ENCODE results near the gene OR5M10.
"Not testable (repeated sequence)": the region's sequence is repeated elsewhere in the genome, so short reads cannot be mapped to it uniquely, and the experiment has no call there.

Gene OR5M10

DNA sequence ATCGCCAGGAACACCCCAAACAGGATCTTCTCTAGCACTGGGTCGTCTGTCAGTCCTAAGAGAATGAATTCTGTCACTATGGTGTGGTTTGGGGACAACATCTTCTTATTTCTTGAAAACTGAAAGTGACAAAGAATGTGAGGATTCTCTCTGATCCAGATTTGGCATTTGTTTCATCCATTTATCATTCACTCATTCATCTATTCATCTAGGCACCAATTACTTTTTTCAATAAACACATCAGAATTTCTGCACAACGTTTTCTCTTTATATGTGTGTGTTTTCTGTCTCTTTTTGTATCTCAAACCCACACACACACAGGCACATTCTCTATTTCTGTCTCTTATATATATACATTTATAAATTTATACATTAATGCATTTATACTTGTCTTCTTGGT lies at the start of gene OR5M10:
Gene OR5M10 (minus strand): TSS at position 101 of the 400 bp plus-strand sequence. CDS start 0 bp downstream, at position 101.
- no peaks in the 10 kb centered on the region for H3K4me1 Mint-ChIP-seq (ENCODE audit: low read depth)
- no peak within 1 kb of the TSS for H3K4me3 Mint-ChIP-seq
- no peaks in the 10 kb centered on the region for H3K36me3 Mint-ChIP-seq (ENCODE audit: low read depth)
- H3K27ac Mint-ChIP-seq = no peak within 1 kb of the TSS
- peaks cover 7% of the 10 kb centered on the region for H3K9me3 Mint-ChIP-seq
- H3K27me3 Mint-ChIP-seq = no peaks in the 10 kb centered on the region

DNA sequence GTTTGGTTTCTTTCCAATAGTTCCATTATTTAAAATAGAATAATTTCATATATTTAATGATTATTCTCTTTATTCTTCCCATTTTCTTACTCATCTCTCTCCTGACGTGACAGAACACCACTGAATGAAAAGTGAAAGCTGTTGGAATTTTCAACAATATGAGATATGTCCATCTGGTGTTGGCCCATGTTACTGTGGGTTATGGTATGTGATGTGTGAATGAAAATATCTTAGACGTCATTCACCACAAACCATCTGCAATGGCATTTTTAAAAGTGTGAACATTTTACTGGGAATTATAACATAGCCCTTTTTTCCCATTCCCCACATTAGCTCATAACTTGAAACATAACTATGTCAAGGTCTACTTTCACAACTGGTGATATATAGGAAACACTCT lies 48.4 kb upstream of the OR5M10 start:
- Mint-ChIP-seq H3K36me3 (ENCODE audit: low read depth) (no peaks in the 10 kb centered on the region), H3K27ac (no peak overlapping the region)

DNA sequence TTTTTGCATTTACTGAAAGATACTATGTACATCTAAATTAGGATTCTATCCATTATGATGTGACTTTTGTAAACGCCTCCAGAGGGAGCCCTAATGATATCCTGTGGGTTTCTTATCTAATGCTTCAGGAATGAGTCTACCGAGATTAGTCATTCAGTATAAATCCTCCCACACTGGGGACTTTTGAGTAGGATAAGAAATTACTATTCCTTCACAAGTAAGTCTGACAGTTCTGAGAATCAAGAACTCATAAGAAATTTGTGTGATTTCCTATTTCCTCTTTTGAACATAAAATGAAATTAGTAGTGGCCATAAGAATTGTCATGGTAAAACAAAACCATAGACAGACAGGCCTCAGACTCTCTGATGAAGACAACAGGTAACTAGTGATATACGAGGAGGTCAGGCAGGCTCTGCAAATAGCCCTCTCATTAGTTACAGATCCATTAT lies 47.2 kb upstream of the OR5M10 start:
- no peaks in the 10 kb centered on the region for H3K27me3 Mint-ChIP-seq
- peaks cover 6% of the 10 kb centered on the region for H3K9me3 Mint-ChIP-seq
- no peak overlapping the region for H3K27ac Mint-ChIP-seq
- no peaks in the 10 kb centered on the region for H3K4me1 Mint-ChIP-seq (ENCODE audit: low read depth)
- no peak overlapping the region for H3K4me3 Mint-ChIP-seq
- H3K36me3 Mint-ChIP-seq (ENCODE audit: low read depth) = no peaks in the 10 kb centered on the region

More for the DNA sequence above, 48.4 kb upstream of the OR5M10 start:
- H3K4me3 Mint-ChIP-seq = no peak overlapping the region
- peaks cover 6% of the 10 kb centered on the region for H3K9me3 Mint-ChIP-seq
- H3K27me3 Mint-ChIP-seq = no peaks in the 10 kb centered on the region
- H3K4me1 Mint-ChIP-seq (ENCODE audit: low read depth) = no peaks in the 10 kb centered on the region

GRCh38 chr11:56611174-56611573 lies 33.7 kb upstream of the OR5M10 start:
- Mint-ChIP-seq H3K4me1 (ENCODE audit: low read depth) (no peaks in the 10 kb centered on the region), H3K36me3 (ENCODE audit: low read depth) (no peaks in the 10 kb centered on the region), H3K9me3 (peaks cover 6% of the 10 kb centered on the region), H3K27me3 (no peaks in the 10 kb centered on the region), H3K27ac (no peak overlapping the region), H3K4me3 (no peak overlapping the region)

DNA sequence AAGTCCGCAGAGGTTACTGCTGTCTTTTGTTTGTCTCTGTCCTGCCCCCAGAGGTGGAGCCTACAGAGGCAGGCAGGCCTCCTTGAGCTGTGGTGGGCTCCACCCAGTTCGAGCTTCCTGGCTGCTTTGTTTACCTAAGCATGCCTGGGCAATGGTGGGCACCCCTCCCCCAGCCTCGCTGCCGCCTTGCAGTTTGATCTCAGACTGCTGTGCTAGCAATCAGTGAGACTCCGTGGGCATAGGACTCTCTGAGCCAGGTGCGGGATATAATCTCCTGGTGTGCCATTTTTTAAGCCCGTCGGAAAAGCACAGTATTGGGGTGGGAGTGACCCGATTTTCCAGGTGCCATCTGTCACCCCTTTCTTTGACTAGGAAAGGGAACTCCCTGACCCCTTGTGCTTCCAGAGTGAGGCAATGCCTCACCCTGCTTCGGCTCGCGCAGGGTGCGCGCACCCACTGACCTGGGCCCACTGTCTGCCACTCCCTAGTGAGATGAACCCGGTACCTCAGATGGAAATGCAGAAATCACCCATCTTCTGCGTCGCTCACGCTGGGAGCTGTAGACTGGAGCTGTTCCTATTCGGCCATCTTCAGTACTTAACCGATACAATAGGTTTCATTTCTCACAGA lies 14.7 kb upstream of the OR5M10 start:
- not testable (repeated sequence) for H3K27me3 Mint-ChIP-seq; H3K36me3 Mint-ChIP-seq (ENCODE audit: low read depth); H3K27ac Mint-ChIP-seq; H3K9me3 Mint-ChIP-seq; H3K4me3 Mint-ChIP-seq; H3K4me1 Mint-ChIP-seq (ENCODE audit: low read depth)

GRCh38 chr11:56558574-56558973 lies 18.9 kb downstream of the OR5M10 start:
- no peaks in the 10 kb centered on the region for H3K4me1 Mint-ChIP-seq (ENCODE audit: low read depth)
- no peaks in the 10 kb centered on the region for H3K27me3 Mint-ChIP-seq
- no peak overlapping the region for H3K4me3 Mint-ChIP-seq
- H3K9me3 Mint-ChIP-seq = peaks cover 24% of the 10 kb centered on the region
- H3K36me3 Mint-ChIP-seq (ENCODE audit: low read depth) = no peaks in the 10 kb centered on the region
- no peak overlapping the region for H3K27ac Mint-ChIP-seq

GRCh38 chr11:56554691-56555090 lies 22.8 kb downstream of the OR5M10 start:
- not testable (repeated sequence) for H3K36me3 Mint-ChIP-seq (ENCODE audit: low read depth); H3K4me3 Mint-ChIP-seq; H3K27ac Mint-ChIP-seq; H3K27me3 Mint-ChIP-seq; H3K4me1 Mint-ChIP-seq (ENCODE audit: low read depth)
- H3K9me3 Mint-ChIP-seq = peaks cover 13% of the 10 kb centered on the region

- Mint-ChIP-seq H3K9me3 (peaks cover 26% of the 10 kb centered on the region), H3K27ac (no peak overlapping the region), H3K27me3 (no peaks in the 10 kb centered on the region), H3K4me3 (no peak overlapping the region), H3K36me3 (ENCODE audit: low read depth) (no peaks in the 10 kb centered on the region), H3K4me1 (ENCODE audit: low read depth) (no peaks in the 10 kb centered on the region)
Observed at GRCh38 chr11:56545531-56545930, 32.0 kb downstream of the OR5M10 start.

DNA sequence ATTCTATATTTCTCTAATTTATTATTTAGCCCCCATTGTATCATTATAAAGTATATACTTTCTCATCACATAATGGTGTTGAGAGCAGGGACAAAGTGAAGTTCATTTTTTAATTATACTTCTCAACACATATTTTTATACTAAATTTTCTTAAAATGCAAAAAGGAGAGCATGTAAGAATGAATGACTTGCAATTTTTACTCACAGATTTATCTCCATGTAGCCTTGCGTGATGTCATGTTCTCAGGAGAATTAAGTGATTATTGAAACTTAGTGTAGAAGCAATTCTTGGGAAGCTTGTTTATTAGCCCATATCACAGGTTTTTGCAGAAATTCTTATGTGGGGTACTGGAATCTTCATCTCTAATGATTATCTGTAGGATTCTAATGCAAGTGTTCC lies 33.8 kb downstream of the OR5M10 start:
- peaks cover 29% of the 10 kb centered on the region for H3K9me3 Mint-ChIP-seq
- no peaks in the 10 kb centered on the region for H3K4me1 Mint-ChIP-seq (ENCODE audit: low read depth)
- no peaks in the 10 kb centered on the region for H3K36me3 Mint-ChIP-seq (ENCODE audit: low read depth)
- H3K4me3 Mint-ChIP-seq = no peak overlapping the region
- H3K27ac Mint-ChIP-seq = no peak overlapping the region
- H3K27me3 Mint-ChIP-seq = no peaks in the 10 kb centered on the region

- H3K9me3 Mint-ChIP-seq = peaks cover 29% of the 10 kb centered on the region
- no peaks in the 10 kb centered on the region for H3K27me3 Mint-ChIP-seq
- H3K4me3 Mint-ChIP-seq = no peak within 1 kb of the TSS
- H3K27ac Mint-ChIP-seq = no peak within 1 kb of the TSS
- no peaks in the 10 kb centered on the region for H3K36me3 Mint-ChIP-seq (ENCODE audit: low read depth)
- no peaks in the 10 kb centered on the region for H3K4me1 Mint-ChIP-seq (ENCODE audit: low read depth)
Observed at GRCh38 chr11:56543157-56543556, 34.4 kb downstream of the OR5M10 start, which contains the start of gene OR5M11. Gene OR5M11 (minus strand): TSS chr11:56543257. CDS start chr11:56543257, 0 bp downstream.

GRCh38 chr11:56533054-56533740 lies 44.3 kb downstream of the OR5M10 start:
- no peak overlapping the region for H3K4me3 Mint-ChIP-seq
- no peaks in the 10 kb centered on the region for H3K27me3 Mint-ChIP-seq
- no peak overlapping the region for H3K27ac Mint-ChIP-seq
- H3K4me1 Mint-ChIP-seq (ENCODE audit: low read depth) = no peaks in the 10 kb centered on the region
- peaks cover 7% of the 10 kb centered on the region for H3K9me3 Mint-ChIP-seq
- H3K36me3 Mint-ChIP-seq (ENCODE audit: low read depth) = no peaks in the 10 kb centered on the region

DNA sequence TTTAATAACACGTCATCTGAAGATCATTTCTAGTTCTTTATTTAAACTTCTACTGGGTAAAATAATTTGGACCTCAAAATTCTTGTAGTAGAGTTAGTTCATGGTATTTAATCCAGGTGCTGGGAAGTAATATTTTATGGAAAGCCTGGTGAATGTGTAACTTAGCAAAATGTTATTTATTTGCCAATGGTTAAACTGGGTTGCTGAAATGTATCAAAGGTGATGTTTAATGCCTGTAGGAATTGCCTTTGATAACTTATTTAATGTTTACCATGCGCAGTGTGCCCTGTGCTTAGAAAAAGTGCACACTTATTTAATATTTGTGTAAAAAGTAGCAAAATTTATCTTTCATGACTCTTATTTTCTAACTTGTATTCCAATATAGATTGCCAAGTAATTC lies 45.7 kb downstream of the OR5M10 start:
- no peaks in the 10 kb centered on the region for H3K4me1 Mint-ChIP-seq (ENCODE audit: low read depth)
- no peaks in the 10 kb centered on the region for H3K36me3 Mint-ChIP-seq (ENCODE audit: low read depth)
- no peak overlapping the region for H3K27ac Mint-ChIP-seq
- no peaks in the 10 kb centered on the region for H3K27me3 Mint-ChIP-seq
- peaks cover 7% of the 10 kb centered on the region for H3K9me3 Mint-ChIP-seq
- no peak overlapping the region for H3K4me3 Mint-ChIP-seq
